Measurements from ENCODE around the gene WWOX.

Gene WWOX

GRCh38 chr16:79136955-79137354 lies 1037.5 kb downstream of the WWOX start:
- no peak for DNase-seq

GRCh38 chr16:79137426-79137939 lies 1038.0 kb downstream of the WWOX start:
- no peak for DNase-seq

- no peak for DNase-seq
Observed at GRCh38 chr16:79139799-79140198, 1040.3 kb downstream of the WWOX start.

- no peak for DNase-seq
Observed at GRCh38 chr16:79143026-79143425, 1043.6 kb downstream of the WWOX start.

GRCh38 chr16:79150151-79150550 lies 1050.7 kb downstream of the WWOX start:
- DNase-seq = no peak

- DNase-seq = no peak
Observed at GRCh38 chr16:79150632-79151310, 1051.3 kb downstream of the WWOX start.

- DNase-seq = no peak
Observed at GRCh38 chr16:79154086-79154485, 1054.6 kb downstream of the WWOX start.

- no peak for DNase-seq
Observed at GRCh38 chr16:79155471-79155870, 1056.0 kb downstream of the WWOX start.

GRCh38 chr16:79155904-79156303 lies 1056.5 kb downstream of the WWOX start:
- DNase-seq = no peak

- DNase-seq = no peak
Observed at GRCh38 chr16:79156761-79157160, 1057.3 kb downstream of the WWOX start.

- no peak for DNase-seq
Observed at GRCh38 chr16:79158337-79158736, 1058.9 kb downstream of the WWOX start.

GRCh38 chr16:79159261-79160049 lies 1060.0 kb downstream of the WWOX start:
- no peak for DNase-seq

- DNase-seq = no peak
Observed at GRCh38 chr16:79162977-79163376, 1063.5 kb downstream of the WWOX start.

- peak; percentile 39 for DNase-seq
Observed at GRCh38 chr16:79163691-79164387, 1064.4 kb downstream of the WWOX start.

GRCh38 chr16:79164388-79164995 lies 1065.0 kb downstream of the WWOX start:
- no peak for DNase-seq

GRCh38 chr16:79165079-79165478 lies 1065.6 kb downstream of the WWOX start:
- no peak for DNase-seq

- DNase-seq = no peak
Observed at GRCh38 chr16:79165506-79165905, 1066.1 kb downstream of the WWOX start.

GRCh38 chr16:79167893-79168292 lies 1068.4 kb downstream of the WWOX start:
- no peak for DNase-seq

GRCh38 chr16:79168321-79168720 lies 1068.9 kb downstream of the WWOX start:
- DNase-seq = no peak

GRCh38 chr16:79169239-79169638 lies 1069.8 kb downstream of the WWOX start:
- peak; percentile 5 for DNase-seq

- DNase-seq = no peak
Observed at GRCh38 chr16:79170555-79171246, 1071.2 kb downstream of the WWOX start.

GRCh38 chr16:79171504-79171903 lies 1072.0 kb downstream of the WWOX start:
- DNase-seq = no peak
